ENCODE data around the gene FLOT2. TPM values are rescaled to one million over a fixed set of nuclear protein-coding genes. Genes with fewer than 3 reads are reported as not detected.

Gene FLOT2
- polyA plus RNA-seq, 1 of the 3 experiments (the other 2 are of a cell fraction) = 105 TPM

DNA sequence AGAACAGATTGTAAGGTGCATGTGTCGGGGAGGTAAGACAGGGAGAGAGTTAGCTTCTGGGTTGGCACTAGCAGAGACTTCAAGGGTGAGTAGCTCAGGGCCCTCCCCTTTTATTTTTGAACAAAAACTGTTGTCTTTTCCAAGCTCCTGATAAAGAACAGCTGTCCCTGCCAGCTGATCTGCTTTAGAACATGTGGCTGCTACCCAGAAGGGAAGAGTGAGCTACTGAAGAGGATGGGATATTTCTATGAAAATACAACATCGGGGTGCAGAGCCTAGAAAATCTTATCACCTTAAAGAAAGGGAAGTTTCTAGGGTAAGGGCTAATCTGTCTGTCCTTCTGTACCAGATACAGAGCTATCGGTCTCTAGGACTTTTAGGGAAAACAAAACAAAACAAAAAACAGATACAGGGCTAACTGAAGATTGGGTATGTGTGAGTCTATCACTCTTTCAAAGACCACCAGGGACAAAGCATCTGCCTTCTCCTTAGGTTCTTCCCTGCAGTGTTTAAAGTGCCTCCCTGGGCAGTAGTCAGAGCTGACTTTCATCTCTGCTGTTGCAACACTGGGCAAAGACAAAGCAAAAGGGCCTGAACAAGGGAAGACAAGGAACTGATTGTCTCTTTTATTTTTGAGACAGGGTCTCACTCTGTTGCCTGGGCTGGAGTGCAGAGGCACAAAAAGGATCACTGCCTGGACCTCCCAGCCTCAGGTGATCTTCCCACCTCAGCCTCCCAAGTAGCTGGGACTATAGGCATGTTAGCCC is 10.4 kb upstream of the FLOT2 start:
- 65% methylated on average over 3 of the region's 3 CpGs for WGBS (ENCODE audit: low lambda C conversion rate)
- H3K36me3 ChIP-seq (replicated peaks in 1 of 2; ENCODE audit: control insufficient read depth in 1 of 2, insufficient read depth in 2 of 2, low read length in 1 of 2) = peaks cover 51 to 68% of the 10 kb centered on the region in 2 experiments
- CTCF ChIA-PET = interaction anchor here (0.6 to 8.8 kb wide), 9 partner anchors 9 to 295 kb away, joined by 3 to 63 read pairs (median 4); partner anchors contain the start of gene FLOT2

More for the DNA sequence above, 10.4 kb upstream of the FLOT2 start:
- POLR2A ChIA-PET = interaction anchor here (0.5 to 1.7 kb wide), 3 partner anchors 10 to 264 kb away, joined by 3 to 7 read pairs (median 4); partner anchors contain the start of gene FLOT2
- TF ChIP-seq FOXJ3 (CRISPR knock-in tag; IDR thresholded peaks at IDR 0.05) (no peak), RFX5 (IDR thresholded peaks at IDR 0.05; ENCODE audit: low read length) (no peak), EZH2phosphoT487 (IDR thresholded peaks at IDR 0.05; ENCODE audit: borderline replicate concordance, low read depth) (no peak), MEF2A (IDR thresholded peaks at IDR 0.05; ENCODE audit: borderline replicate concordance, low read depth) (no peak), REST (IDR thresholded peaks at IDR 0.05; ENCODE audit: low read depth, low read length) (no peak), MAX (IDR thresholded peaks at IDR 0.05; ENCODE audit: low read depth) (no peak), CTCF (IDR thresholded peaks at IDR 0.05) (no peak), FOXM1 (IDR thresholded peaks at IDR 0.05; ENCODE audit: low read depth) (no peak), SIN3A (IDR thresholded peaks at IDR 0.05; ENCODE audit: borderline replicate concordance, low read depth, low read length) (no peak), PBX3 (IDR thresholded peaks at IDR 0.05) (no peak), MXI1 (IDR thresholded peaks at IDR 0.05; ENCODE audit: low read depth, low read length) (no peak), SMC3 (IDR thresholded peaks at IDR 0.05; ENCODE audit: low read depth, low read length) (no peak), TEAD4 (IDR thresholded peaks at IDR 0.05; ENCODE audit: borderline replicate concordance, insufficient read depth) (no peak), NRF1 (IDR thresholded peaks at IDR 0.05; ENCODE audit: low read depth, low read length) (no peak), TAF1 (IDR thresholded peaks at IDR 0.05; ENCODE audit: borderline replicate concordance, low read depth, low read length) (no peak), POLR2AphosphoS5 (IDR thresholded peaks at IDR 0.05; ENCODE audit: low read depth, low read length) (no peak)
- TF ChIP-seq, protein P1, sequence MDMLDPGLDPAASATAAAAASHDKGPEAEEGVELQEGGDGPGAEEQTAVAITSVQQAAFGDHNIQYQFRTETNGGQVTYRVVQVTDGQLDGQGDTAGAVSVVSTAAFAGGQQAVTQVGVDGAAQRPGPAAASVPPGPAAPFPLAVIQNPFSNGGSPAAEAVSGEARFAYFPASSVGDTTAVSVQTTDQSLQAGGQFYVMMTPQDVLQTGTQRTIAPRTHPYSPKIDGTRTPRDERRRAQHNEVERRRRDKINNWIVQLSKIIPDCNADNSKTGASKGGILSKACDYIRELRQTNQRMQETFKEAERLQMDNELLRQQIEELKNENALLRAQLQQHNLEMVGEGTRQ (IDR thresholded peaks at IDR 0.05; ENCODE audit: borderline replicate concordance, low read depth, low read length) = no peak
- TF ChIP-seq, protein P2, sequence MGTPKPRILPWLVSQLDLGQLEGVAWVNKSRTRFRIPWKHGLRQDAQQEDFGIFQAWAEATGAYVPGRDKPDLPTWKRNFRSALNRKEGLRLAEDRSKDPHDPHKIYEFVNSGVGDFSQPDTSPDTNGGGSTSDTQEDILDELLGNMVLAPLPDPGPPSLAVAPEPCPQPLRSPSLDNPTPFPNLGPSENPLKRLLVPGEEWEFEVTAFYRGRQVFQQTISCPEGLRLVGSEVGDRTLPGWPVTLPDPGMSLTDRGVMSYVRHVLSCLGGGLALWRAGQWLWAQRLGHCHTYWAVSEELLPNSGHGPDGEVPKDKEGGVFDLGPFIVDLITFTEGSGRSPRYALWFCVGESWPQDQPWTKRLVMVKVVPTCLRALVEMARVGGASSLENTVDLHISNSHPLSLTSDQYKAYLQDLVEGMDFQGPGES (IDR thresholded peaks at IDR 0.05; ENCODE audit: low read depth, low read length) = no peak
- TF ChIP-seq, protein P3, sequence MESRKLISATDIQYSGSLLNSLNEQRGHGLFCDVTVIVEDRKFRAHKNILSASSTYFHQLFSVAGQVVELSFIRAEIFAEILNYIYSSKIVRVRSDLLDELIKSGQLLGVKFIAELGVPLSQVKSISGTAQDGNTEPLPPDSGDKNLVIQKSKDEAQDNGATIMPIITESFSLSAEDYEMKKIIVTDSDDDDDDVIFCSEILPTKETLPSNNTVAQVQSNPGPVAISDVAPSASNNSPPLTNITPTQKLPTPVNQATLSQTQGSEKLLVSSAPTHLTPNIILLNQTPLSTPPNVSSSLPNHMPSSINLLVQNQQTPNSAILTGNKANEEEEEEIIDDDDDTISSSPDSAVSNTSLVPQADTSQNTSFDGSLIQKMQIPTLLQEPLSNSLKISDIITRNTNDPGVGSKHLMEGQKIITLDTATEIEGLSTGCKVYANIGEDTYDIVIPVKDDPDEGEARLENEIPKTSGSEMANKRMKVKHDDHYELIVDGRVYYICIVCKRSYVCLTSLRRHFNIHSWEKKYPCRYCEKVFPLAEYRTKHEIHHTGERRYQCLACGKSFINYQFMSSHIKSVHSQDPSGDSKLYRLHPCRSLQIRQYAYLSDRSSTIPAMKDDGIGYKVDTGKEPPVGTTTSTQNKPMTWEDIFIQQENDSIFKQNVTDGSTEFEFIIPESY (IDR thresholded peaks at IDR 0.05; ENCODE audit: borderline replicate concordance, low read depth) = no peak
- peak overlapping the region in 1 of 2 experiments; percentile 51; a peak in 1 of 4 replicates for H3K27ac ChIP-seq (ENCODE audit: low read depth in 2 of 2, low read length in 1 of 2)
- H3K9ac ChIP-seq = no peak overlapping the region
- H3K4me1 ChIP-seq (ENCODE audit: control insufficient read depth in 1 of 2, insufficient read depth in 2 of 2, low read depth in 1 of 2, low read length in 1 of 2) = peaks cover 0 to 3% of the 10 kb centered on the region in 2 experiments; a peak in 2 of 4 replicates
- H3K9me3 ChIP-seq = no peaks in the 10 kb centered on the region
- peaks cover 13% of the 10 kb centered on the region; the same call in 1 of the 2 replicates for H4K20me1 ChIP-seq (ENCODE audit: insufficient read depth)
- peaks cover 50% of the 10 kb centered on the region for H3F3A ChIP-seq (replicated peaks; ENCODE audit: insufficient read depth)
- no peaks in the 10 kb centered on the region for H3K27me3 ChIP-seq (ENCODE audit: insufficient read depth)
- DNase-seq = no peak
- no peak overlapping the region for H3K4me3 ChIP-seq (ENCODE audit: low read depth in 2 of 2, low read length in 1 of 2)
- H3K79me2 ChIP-seq (ENCODE audit: insufficient read depth) = no peaks in the 10 kb centered on the region
- H2AFZ ChIP-seq (ENCODE audit: low read depth) = no peak overlapping the region
- no peak overlapping the region for H3K4me2 ChIP-seq
- no peaks in the 10 kb centered on the region for H3K9me2 ChIP-seq
